LNCaP clone FGC (cell line): ENCODE measurements around the gene NDUFC1.

ENCODE experiments used
- DNase-seq: peaks from one replicate; pipeline ENCODE4 v3.0.0-alpha.2; 2011; ENCODE audit warnings: low read depth
- H3K4me3 ChIP-seq: 2 replicates; pipeline ENCODE4 v1.5.1; 2011; ENCODE audit warnings: mild to moderate bottlenecking, low read depth, low read length, control low read depth
- TF ChIP-seq, protein P1 (sequence below): IDR thresholded peaks from 2 replicates; pipeline ENCODE4 v1.5.1; 2012; ENCODE audit warnings: mild to moderate bottlenecking; ENCODE audit not compliant: control insufficient read depth, insufficient read depth; ENCODE audit errors: extremely low read depth

NDUFC1 gene

DNA sequence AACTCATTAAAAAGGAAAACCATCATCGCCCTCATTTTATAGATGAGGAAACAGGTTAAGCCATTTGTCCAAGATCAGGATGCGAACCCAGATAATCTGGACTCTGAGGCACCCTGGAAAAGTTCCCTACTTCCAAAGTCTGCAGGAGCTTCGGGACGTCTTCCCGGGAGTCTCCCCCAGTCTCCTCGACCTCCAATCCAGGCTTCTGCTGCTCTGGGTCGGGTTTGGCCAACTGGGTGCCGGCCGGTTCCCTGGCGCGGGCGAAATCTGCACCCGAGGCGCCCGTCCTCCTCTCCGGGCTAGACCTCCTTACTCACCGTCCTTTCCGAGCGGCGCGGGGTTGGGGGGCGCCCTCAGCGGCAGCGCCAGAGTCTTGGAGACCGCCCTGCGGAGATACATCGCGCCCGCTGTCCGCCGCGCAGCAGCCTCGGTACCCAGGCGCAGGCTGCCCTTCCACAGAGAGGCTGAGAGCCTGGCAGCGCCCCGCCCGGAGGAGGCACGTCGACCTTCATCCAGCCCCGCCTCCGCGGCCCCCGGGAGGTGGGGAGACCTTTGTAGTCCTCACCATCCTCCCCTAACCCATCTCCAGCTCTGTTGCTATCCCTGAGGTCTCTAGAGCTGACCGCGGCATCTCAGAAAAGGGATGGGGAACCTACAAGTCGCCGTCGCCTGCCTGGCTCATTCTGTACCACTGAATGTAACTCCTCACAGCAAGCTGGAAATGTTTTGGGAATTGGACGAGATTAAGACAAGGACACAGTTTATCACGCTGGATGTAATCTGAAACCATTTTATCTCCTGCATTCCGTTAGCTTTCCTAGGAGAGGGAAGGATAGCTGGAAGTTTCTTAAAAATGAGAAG, 22.3 kb downstream of the NDUFC1 start, which contains the start of gene MGARP:
Gene MGARP, minus strand, starts transcription at position 466 of the 861 bp plus-strand sequence. Its CDS starts 67 bp downstream, at position 399.
- no peak for DNase-seq
- TF ChIP-seq, protein P1, sequence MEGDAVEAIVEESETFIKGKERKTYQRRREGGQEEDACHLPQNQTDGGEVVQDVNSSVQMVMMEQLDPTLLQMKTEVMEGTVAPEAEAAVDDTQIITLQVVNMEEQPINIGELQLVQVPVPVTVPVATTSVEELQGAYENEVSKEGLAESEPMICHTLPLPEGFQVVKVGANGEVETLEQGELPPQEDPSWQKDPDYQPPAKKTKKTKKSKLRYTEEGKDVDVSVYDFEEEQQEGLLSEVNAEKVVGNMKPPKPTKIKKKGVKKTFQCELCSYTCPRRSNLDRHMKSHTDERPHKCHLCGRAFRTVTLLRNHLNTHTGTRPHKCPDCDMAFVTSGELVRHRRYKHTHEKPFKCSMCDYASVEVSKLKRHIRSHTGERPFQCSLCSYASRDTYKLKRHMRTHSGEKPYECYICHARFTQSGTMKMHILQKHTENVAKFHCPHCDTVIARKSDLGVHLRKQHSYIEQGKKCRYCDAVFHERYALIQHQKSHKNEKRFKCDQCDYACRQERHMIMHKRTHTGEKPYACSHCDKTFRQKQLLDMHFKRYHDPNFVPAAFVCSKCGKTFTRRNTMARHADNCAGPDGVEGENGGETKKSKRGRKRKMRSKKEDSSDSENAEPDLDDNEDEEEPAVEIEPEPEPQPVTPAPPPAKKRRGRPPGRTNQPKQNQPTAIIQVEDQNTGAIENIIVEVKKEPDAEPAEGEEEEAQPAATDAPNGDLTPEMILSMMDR, result no peak
- H3K4me3 ChIP-seq, result no peak within 1 kb of the TSS

DNA sequence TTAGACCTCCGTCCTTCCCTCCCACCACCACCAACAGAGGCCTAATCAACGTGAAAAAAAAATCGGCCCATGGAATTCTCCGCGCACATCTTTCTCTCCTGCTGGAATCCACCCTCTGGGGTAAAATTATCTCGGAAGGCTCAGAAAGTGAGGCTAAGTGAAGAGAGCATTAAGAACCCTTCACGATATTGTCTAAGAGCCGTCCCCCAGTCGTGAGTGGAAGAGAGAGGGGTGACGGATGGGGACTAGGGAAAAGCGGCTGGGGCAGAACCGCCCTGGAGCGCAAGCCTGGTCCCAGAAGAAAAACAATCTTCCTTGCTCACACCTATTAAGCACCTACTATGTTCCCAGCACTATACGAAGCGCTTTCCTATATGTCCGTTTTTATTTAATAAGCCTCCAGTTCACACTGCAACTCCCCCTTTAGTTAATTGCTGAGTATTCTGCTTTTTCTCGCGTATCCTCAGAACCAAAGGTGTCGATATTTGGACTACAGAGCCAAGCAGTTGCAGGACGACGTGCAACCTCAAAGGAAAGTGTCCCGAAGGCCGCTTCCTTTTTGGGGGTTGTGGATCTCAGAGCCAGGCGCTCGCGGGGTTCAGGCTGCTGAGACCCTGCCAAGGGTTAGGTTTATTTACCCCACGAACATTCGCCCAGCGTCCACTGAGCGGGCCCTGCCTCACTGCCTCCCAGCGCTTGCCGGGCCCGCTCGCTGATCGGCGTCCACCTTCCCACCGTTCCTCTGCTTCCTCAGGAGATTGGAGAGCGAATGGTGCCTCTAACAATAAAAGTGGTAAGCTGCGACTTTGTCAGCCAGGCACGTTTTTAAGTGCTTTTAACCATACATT, 23.1 kb downstream of the NDUFC1 start:
- no peak for DNase-seq
- H3K4me3 ChIP-seq, result no peak overlapping the region
- TF ChIP-seq, protein P1, result no peak

DNA sequence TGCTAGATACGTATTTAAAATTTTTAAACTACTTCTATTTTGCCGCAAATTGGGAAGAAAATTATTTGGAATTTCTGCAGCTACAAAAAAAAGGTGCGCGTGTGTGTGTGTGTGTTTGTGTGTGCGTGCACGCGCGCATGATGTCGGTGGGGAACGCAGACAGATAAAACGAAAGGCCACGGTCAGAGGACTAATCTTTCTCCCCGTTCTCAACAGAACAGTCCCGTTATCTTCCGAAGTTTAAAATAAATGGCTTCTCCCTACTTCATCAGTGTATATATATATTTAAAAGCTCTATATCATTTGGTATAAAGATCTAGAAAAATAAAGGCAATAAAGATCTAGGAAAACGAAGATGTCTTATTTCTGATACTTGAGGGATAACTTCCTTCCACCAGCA, 23.8 kb downstream of the NDUFC1 start:
- no peak for DNase-seq
- H3K4me3 ChIP-seq, result no peak overlapping the region
- TF ChIP-seq, protein P1, result no peak

DNA sequence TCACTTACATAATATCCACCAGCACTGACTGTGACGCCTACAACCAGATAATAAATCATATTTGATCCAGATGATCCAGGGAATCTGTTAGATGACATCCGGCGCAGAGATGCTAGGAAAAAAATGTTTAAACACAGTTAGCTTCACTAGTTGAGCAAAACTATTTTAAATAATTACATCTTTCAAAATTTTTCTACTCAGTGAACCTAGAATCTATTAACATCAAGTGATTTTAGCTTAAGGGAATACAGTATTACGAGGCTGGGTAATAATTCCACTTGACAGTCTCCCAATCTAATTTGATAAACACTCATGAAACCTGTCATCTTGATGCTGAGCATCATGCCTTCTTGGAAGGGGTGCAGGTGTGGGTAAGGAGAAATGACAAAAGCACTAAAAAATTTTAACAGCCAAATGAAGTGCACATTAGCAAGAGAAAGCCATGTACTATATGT, 27.0 kb downstream of the NDUFC1 start:
- H3K4me3 ChIP-seq, result no peak overlapping the region
- DNase-seq, result no peak
- TF ChIP-seq, protein P1, result no peak

DNA sequence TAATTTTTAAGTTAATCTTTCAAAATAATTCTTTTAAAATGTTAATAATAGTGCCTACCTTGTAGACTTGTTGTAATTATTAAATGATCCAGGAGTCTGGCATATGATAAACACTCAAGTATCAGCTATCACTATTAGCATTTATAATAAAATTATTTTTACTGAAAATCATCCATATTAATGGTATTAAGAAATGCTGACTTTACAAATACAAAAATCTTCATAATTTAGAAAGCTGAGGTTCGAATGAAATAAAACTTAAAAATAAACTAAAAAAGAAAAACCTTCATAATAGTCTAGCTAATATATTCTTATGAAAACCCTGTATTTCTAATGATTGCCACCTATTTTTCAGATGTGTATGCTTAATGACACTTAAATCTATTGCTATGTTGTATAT, 27.5 kb downstream of the NDUFC1 start:
- TF ChIP-seq, protein P1, result no peak
- H3K4me3 ChIP-seq, result no peak overlapping the region
- no peak for DNase-seq

DNA sequence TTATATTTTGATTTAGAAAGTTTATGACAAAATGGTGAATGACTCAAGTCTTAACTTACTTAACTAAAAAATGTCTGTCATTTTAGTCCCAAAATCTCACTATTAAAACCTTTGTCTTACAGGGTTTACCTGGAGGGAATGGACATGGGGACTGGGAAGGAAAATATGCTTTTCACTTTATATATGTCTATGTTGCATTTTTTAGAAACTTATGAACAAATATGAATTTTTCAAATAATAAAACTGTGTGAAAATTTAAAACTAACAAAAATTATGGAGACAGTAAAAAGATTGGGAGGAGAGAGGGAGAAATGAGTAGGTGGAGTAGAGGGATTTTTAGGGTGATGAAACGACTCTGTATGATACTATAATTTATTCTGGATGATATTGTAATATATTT, 28.4 kb downstream of the NDUFC1 start:
- no peak for DNase-seq
- no peak overlapping the region for H3K4me3 ChIP-seq
- TF ChIP-seq, protein P1, result no peak
